Dedifferentiated amniotic fluid mesenchymal stem cell (primary cell): Measurements from ENCODE around the gene SYCE3.

Source experiments
- DNase-seq: peaks from one replicate; pipeline ENCODE4 v3.0.0-alpha.2; 2016; ENCODE audit errors: extremely low spot score

The SYCE3 gene

DNA sequence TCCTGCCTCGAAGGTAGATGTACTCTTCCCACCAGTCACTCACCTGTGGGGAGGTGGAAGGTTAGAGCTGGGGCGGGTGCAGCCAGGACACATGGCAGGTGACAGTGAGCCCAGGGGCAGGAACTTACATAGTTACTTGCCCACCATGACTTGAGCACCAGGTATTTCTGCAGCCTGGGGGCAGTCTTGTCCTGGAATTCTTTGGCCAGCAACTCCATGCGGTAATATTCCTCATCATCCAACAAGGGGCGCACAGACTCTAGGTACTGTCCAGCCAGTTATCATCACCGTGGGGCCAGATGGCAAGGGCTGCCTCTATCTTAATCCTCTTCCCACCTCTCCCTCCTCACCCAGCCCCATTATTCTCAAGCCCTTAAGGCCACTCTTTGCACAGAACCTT lies 13.4 kb upstream of the SYCE3 start:
- DNase-seq, result no peak

DNA sequence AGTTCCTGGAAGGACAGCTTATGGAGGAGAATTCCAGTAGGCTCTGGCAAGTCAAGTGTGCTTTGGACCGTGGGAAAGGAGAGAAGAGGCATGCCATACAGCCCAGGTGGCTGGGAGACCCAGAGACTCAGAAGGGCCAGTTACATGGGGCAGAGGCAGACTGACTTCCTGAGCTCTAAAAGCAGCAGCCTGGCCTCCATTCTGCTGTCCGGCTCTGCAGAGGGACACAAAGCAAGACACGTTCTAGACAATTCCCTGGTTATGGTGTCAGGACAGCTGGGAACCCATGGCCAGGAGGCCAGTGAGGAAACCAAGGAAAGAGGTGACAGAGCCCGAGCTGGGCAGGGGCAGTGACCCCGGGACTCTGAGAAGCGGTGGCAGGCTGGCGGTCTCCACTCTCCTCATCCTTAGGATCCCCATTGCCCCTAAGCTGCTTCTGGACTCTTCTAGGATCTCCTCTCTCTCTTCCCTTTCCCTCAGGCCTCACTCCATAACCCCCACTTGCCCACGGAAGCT lies 12.8 kb upstream of the SYCE3 start:
- DNase-seq, result no peak

DNA sequence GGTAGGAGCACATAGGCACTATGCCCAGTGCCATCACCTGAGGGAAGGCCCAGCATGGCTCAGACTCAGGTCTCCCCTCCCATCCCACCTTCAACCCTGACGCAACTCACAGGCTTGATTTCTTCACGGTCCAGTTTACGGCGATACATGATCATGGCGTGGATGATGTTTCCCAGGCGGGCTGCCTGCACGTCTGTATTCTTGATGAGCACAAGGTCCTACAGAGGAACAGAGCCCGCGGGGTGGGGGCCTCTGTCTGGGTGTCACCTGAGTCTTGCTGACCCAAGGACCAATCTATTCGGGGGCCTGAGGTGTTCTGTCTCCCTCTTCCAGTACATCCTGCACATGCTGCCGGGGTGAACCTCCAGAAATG lies 11.7 kb upstream of the SYCE3 start:
- DNase-seq, result no peak

DNA sequence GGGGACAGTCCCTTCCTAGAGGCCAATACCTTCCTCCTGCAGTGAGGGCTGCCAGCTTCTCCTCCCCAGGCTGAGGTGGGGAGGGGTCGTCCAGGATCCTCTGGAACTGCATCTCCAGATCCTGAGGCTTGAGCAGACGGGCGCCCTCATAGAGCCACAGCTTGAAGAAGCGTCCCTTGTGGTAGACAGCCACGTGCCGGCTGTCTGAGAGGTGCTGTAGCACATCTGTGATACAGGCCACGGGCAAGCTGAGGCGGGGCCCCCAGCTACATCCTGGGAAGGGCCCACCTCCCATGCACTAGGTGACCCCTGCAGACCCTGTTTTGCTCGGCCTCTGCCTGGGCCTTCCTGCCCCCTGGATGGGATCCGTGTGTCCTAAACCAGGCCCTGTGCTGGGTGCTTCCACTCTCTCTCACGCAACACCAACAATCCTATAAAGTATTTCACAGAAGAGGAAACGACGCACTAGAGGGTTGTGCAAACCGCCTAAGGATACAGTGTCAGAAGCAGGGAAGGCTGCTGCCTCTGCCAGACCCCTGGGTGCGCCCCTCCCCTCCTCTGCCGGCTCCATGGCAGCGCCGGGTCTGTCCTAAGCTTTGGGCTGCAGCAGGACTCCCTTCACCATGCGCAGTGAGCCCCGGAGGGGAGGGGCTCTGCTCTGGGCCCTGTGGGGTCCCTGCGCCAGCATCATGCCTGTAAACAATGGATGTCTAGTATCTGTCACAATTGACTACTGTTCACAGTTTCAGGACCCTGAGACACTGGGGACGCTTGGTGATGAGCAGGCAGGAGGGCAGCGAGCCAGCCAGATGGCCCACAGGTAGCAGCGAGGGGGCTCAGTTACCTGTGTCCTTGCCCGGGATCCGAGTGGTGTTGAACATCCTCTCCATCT lies 11.0 kb upstream of the SYCE3 start:
- DNase-seq, result no peak

DNA sequence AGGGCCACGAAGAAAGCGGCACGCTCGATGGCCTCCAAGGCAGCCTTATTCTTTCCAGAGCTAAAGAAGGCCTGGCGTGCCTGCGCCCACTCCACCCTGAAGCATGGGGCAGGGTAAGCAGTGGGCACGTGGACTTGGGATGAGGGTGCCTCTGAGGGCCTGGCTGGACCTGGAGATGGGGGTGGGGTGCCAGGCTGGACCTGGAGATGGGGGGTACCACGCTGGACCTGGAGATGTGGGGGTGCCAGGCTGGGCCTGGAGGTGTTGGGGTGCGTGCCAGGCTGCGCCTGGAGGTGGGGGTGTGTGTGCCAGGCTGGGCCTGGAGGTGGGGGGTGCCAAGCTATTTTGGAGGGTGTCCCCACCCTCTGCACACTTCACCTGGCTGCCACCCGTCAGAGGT lies 10.2 kb upstream of the SYCE3 start:
- DNase-seq, result no peak

DNA sequence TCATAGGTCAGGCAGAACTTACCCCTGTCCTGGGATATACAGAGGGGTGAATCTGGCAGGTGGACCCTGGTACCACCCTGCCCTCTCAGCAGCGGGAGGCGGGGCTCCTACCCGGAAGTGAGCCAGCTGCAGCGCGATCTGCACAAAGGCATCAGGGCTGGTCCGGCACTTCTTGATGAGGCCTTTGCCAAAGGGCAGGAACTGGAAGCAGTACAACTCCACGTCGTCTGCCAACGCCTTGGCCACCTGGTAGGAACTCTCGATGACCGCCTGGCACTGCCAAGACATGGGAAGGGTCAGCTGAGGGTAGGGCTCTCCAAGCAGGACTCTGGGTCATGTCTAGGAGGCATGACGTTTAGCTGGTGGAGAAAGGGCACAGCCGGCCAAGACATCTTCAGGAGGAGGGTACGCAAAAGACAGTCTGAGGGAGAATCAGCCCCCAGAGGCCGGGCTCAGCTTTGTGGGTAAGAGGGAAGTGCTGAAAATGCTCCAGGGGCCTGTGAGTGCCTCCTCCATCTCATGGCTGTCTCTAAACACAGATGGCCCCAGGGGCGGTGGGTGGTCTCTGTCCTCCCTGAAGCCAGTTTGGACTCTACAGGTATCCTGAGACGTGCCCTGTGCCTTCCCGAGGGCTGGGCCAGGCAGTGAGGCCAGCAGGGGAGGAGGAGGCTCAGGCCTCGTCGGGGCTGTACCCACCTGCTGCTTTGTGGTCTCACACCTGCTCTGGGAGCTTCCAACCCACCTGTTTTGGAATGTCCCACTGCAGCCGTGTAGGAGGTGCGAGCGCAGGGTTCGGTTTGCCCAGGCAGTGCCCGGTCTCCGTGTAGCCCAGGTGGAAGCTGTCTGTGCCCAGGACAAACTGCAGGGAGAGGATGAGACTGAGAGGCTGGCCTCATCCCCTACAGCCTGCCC lies 8.8 kb upstream of the SYCE3 start:
- DNase-seq, result no peak

DNA sequence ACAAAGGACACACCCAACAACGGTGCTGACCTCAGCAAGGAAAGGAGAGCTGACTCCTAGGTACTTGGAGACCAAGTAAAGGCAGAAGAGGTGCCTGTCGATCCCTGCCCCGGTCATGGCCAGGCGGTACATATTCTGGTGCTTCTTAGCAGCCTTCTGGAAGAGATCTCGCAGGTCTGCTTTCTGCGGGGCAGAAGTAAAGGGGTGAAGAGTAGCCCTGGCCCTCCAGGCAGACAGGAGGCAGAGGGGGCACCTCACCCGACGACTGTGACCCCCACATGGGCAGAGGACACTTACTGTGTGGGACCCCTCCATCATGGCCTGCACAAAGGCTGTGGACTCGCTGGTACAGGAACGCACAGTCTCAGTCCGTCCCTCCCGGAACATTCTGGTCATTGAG lies 8.1 kb upstream of the SYCE3 start:
- no peak for DNase-seq

DNA sequence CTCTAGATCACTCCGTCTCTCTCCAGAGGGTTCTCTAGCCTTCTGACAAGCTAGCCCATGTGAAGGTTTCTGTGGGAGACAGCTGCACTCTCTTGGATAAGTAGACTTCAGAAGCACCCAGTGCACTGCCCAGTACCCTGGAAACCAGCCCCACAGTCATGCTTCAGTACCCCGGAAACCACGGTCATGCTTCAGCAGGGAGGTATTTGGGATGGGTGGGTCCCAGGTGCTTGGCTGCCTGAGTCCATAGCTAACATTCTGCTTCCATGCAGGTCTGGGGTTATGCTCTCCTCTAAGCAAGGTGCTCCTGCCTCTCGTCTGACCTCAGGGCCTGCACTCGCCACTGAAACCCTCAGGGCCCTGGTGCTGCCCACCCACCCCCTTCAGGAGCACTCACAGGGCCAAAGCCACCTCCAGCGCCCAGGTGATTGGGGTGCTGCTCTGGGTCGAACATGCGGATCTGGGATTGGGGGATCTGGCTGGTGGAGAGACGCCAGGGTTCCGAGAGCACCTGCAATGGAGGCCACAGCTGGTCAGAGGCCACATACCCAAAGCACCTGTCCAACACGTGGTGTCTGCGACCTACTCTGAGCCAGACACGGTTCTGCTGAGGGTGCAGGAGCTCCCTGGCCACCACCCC lies 7.3 kb upstream of the SYCE3 start:
- DNase-seq, result no peak

DNA sequence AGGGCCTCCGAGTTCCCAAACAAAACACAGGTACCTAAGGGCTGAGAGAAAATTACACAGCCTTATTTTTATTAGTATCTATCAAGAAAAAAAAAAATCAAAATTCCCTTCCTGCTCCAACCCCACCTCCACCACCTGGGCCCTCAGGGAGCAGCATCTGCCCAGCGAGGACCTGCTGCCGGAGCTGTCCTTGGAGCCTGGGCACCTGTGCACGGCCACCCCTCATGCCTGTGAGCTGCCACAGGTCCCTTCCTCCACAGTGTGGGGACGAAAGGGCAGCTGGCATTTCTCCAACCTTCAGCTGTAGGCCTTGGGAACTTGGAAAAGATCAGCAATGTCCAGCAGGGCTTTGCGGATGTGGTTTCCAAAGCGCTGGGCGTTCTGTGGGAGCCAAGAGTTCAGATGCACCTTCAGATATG lies 6.3 kb upstream of the SYCE3 start:
- DNase-seq, result no peak

DNA sequence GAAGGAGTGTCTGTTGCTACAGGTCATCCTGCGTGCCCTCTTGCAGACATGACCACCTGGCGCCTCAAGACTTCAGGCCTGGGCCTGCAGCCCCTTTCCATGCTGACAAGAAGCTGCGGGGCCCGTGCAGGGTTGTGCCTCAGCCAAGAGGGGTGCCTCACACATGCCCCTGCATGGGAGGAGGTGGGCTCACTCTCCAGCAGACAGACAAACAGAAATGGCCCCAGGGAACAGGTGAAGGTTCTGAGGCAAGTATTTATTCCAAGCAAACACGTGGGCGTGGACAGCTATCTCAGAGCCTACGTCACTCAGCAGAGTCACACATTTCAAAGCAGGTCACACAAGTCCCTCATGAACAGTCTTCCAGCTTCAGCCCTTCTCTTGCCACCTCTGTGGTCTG lies 5.9 kb upstream of the SYCE3 start:
- no peak for DNase-seq

DNA sequence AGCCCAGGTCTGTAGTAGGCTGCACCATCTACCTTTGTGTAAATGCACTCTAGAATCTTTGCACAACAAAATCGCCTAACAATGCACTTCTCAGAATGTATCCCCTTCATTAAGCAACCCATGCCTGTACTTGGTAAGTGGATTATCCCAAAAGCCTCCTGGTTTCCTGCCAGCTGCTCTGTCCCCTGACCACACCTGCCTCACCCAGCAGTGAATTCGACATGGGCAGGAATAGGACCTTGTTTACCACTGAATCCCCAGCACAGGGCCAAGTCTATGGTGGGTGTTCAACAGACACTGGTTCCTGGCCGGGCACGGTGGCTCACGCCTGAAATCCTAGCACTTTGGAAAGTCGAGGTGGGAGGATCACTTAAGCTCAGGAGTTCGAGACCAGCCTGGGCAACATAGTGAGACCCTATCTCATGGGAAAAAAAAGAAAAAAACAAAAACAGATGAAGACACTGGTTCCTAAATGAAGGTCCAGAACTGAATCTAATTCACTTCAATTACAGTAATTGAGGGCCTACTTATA lies 5.1 kb upstream of the SYCE3 start:
- DNase-seq, result no peak

DNA sequence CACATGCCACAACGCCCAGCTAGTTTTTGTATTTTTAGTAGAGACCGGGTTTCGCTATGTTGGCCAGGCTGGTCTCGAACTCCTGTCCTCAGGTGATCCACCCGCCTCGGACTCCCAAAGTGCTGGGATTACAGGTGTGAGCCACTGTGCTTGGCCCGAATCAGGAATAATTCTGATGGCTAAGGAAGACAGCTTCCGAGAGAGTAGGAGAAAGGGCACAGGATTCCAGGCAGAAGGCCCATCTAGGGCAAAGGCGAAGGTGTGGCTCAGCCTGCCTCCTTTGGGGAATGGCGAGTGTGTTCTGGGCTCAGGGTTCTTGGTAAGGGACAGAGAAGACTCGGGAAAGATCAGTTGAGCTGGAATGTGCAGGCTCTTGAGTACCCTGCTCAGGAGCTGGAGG lies 1.6 kb upstream of the SYCE3 start:
- DNase-seq, result no peak

DNA sequence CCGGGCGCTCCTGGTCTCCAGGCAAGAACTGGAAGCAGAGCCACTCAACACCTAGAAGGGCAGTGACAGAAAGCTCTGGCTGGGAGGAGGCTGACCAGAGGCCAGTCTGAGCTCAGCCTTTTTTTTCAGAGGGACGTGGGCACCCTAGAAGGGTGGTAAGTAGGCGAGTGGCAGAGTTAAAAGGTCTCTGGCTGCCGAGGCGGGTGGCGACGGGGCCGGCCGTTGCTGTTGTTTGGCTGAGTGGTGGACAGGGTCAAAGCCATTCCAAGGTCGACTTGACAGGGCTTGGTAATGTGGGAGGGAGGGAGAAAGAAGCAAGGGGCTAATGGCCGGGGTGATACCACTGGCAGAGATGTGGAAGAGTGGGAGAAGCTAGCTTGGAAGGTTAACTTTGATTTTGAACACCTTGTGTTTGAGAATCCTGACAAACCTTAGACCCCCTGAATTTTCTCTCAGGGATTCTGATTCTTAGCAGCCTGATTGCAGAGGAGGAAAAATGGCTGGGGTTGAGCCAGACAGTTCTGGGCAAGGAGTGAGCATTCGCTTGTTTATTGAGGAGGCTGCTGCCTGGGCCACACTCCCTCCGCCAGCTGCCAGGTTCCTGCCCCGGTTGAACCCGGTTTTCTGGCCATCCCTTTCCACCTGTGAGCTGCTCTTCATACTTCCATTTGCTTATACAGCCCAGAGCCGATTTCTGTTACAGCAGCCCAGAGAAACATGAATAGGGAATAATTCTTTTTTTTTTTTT lies 868 bp upstream of the SYCE3 start:
- no peak for DNase-seq

DNA sequence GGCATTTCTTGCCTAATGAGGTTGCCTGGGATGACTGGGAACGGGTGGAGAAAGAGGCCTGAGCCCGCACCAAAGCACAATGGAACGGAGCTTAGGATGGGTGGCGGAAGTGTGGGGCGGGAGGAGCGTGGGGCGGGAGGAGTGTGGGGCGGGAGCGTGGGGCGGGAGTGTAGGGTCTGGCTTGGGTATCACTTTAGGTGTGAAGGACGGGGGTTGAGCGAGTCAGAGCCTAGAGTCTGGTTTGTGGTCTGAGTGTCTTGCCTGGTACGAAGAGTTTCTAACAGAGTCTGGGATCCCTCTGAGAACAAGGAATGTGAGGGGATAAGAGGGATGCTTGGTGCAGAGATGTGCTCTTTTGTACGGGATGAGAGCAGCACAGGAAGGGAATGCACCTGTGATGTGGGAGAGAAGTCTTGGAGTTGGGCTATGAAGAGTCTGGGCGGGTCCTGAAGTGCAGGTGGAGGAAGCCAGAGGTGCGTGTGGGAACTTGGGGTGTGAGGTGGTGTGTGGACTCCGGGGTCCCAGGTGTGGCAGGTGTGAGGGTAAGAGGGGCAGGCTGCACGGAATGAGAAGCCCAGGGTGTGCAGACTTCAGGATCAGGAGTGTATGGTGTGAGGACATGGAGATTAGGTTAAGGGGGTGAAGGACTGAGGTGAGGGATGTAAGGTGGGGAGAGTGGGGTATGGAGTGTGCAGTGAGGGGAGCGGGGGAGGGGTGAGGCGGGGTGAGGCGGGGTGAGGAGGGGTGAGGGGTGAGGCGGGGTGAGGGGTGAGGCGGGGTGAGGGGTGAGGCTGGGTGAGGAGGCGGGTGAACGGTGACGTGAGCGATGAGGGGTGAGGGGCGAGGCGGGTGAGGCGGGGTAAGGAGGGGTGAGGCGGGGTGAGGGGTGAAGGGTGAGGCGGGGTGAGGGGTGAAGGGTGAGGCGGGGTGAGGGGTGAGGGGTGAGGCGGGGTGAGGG lies 1.0 kb downstream of the SYCE3 start:
- no peak for DNase-seq

DNA sequence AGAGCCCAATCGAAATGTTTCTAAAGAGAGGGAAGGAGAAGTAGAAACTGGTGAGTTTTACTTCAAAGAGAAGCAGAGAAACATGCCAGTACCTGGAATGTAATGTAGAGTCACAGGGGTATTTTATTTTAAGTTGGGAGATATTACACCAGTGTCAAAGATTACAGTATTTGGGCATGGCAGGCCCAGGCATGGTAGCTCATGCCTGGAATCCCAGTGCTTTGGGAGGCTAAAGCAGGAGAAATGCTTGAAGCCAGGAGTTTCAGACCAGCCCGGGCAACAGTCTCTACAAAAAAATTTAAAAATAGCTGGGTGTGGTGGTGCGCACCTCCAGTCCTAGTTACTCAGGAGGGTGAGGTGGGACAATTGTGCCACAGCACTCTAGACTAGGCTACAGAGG lies 2.7 kb downstream of the SYCE3 start:
- DNase-seq, result no peak

DNA sequence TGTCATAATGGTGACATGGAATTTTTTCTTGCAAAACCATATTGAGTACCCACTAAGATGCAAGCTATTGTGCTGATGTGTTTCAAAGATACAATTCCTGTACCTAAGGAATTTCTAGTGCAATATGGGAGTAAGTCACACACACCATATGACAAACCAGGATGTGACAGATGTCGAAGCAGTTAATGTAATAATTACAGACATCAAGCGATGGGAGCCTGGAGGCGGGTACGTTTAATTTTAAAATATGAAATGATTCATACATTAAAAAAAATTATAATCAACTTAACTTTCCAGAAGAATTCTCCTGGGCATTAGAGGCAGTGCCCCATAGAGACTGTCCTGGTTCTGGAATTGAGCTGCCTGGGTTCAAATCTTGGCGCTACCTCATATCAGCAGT lies 6.0 kb downstream of the SYCE3 start:
- DNase-seq, result no peak

DNA sequence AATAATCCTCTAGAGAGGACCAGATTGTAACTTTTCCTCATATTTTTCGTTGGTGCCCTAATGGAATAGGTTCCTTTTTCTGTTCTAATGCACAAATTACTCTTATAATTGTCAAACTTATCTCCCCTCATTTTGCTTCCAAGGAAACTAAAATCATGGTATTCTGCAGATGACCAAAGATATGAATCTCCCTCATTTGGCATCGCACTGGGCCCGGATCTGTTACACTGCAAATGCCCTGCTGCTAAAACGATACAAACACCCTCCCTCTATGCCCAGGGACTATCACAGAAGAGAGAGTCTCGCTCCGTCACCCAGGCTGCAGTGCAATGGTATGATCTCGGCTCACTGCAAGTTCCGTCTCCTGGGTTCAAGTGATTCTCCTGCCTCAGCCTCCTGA lies 9.4 kb downstream of the SYCE3 start:
- DNase-seq, result no peak

DNA sequence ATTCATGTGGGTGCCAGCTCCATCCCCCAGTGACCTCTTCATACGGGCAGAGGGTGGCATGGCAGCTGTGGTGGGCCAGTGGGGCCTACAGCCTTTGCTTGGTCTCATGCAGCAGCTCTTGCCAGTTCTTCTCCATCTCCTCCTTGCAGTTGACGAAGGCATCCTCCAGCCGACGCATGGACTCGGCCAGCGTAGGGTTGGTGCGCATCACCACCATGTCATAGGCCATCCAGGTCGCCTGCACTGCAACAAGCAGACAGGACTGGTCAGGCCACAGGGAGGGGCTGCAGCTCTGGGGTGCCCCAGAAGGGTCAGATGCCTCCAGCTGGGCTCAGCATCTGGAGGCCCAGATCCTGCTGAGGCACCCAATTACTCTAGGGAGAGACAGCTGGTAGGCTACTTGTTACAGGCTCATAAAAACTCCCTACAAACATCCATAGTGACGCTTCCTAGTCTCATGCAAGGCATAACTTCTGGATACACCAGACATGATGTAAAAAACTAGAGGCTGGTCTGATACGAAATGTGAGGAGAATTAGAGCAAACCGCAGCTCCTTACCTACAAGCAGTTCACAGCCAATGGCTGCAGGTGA lies 11.5 kb downstream of the SYCE3 start:
- no peak for DNase-seq

DNA sequence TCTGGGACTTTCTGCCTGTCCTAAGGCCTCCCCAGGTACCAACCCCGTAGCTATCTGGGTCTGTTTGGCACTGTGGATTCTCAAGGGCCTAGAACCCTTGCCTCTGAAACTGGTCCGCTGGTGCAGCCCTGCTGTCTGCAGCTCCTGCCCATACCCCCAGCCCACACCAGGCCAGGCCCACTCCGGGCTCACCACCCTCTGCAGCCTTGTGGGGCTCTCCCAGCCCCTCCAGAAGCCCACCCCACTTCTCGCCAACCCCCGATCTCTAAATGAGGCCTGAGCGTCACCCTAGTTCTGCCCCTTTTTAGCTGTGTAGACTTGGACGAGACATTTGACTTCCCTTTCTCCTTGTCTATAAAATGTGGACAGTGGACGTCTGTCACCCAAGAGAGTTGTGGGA lies 12.3 kb downstream of the SYCE3 start:
- DNase-seq, result no peak
